ENCODE data around the gene GATA1.

Gene GATA1

DNA sequence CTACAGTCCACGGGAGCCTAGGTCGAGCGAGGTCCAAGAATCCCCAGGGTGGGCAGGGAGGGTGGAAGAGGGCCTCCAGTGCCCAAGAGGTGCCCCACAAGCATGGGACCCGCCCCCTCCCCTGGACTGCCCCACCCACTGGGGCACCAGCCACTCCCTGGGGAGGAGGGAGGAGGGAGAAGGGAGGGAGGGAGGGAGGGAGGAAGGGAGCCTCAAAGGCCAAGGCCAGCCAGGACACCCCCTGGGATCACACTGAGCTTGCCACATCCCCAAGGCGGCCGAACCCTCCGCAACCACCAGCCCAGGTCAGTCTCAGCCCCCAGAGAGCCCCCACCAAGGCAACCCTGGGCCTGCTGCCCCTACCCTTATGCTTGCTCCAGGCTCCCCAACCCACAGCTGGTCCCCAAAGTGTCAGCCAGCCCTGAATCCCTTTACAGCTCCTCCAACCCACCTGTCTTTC lies at the start of gene GATA1:
TSS of gene GATA1 (plus strand) at position 250 of the 460 bp plus-strand sequence. CDS start 4,520 bp downstream, outside the sequence.
- ChIA-PET POLR2A (no interaction called here), CTCF (no interaction called here)
- no peak for DNase-seq (ENCODE audit: extremely low spot score)
- TF ChIP-seq, protein P1, sequence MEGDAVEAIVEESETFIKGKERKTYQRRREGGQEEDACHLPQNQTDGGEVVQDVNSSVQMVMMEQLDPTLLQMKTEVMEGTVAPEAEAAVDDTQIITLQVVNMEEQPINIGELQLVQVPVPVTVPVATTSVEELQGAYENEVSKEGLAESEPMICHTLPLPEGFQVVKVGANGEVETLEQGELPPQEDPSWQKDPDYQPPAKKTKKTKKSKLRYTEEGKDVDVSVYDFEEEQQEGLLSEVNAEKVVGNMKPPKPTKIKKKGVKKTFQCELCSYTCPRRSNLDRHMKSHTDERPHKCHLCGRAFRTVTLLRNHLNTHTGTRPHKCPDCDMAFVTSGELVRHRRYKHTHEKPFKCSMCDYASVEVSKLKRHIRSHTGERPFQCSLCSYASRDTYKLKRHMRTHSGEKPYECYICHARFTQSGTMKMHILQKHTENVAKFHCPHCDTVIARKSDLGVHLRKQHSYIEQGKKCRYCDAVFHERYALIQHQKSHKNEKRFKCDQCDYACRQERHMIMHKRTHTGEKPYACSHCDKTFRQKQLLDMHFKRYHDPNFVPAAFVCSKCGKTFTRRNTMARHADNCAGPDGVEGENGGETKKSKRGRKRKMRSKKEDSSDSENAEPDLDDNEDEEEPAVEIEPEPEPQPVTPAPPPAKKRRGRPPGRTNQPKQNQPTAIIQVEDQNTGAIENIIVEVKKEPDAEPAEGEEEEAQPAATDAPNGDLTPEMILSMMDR (IDR thresholded peaks at IDR 0.05; ENCODE audit: control extremely low read depth, extremely low read depth, low read depth, missing control alignments) = no peak

DNA sequence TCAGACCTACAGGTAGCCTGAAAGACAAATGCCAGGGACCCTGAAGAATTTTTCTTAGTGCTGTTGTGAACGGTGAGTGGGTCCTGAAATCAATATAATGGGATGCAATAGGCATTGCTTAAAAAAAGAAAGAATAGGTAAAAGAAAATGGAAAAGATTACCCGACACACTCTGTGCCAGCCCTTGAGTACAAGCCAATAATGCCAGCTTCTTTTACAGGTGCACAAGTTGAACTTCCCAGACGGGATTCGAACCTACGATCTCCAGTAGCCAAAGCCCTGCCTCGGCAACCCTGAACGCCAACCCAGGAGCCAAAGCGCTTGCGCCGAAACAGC lies 49.5 kb upstream of the GATA1 start:
- TF ChIP-seq, protein P1 (IDR thresholded peaks at IDR 0.05; ENCODE audit: control extremely low read depth, extremely low read depth, low read depth, missing control alignments) = no peak
- POLR2A ChIA-PET = interaction anchor here (1.0 kb wide), 1 partner anchor 163 kb away, joined by 3 read pairs; the partner anchor contains the start of gene RBM3
- CTCF ChIA-PET = no interaction called here
- DNase-seq (ENCODE audit: extremely low spot score) = no peak

- TF ChIP-seq, protein P1 (IDR thresholded peaks at IDR 0.05; ENCODE audit: control extremely low read depth, extremely low read depth, low read depth, missing control alignments) = no peak
- ChIA-PET POLR2A (interaction anchor here (1.0 kb wide), 1 partner anchor 163 kb away, joined by 3 read pairs; the partner anchor contains the start of gene RBM3), CTCF (no interaction called here)
- peak; percentile 91 for DNase-seq (ENCODE audit: extremely low spot score)
These were observed 49.0 kb upstream of the GATA1 start for GRCh38 chrX:48737213-48737938.

GRCh38 chrX:48737940-48738339 lies 48.5 kb upstream of the GATA1 start:
- ChIA-PET CTCF (no interaction called here), POLR2A (no interaction called here)
- DNase-seq (ENCODE audit: extremely low spot score) = no peak
- TF ChIP-seq, protein P1 (IDR thresholded peaks at IDR 0.05; ENCODE audit: control extremely low read depth, extremely low read depth, low read depth, missing control alignments) = no peak

GRCh38 chrX:48741834-48742233 lies 44.6 kb upstream of the GATA1 start:
- CTCF ChIA-PET = no interaction called here

DNA sequence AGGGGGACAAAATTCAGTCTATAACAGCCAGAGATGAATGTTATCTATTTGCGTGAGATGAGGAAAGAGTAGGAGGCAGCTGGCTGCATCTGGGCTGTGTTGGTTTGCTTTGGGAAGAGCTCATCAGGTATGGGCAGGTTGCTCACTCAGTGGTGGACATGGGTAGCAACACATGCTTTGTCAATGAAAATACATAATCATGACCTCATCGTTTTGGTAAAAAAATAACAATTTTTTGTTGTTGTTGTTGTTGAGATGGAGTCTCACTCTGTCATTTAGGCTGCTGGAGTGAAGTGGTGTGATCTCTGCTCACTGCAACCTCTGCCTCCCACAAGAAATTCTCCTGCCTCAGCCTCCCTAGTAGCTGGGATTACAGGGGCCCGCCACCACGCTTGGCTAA lies 41.2 kb upstream of the GATA1 start:
- no peak for DNase-seq (ENCODE audit: extremely low spot score)
- ChIA-PET POLR2A (no interaction called here), CTCF (no interaction called here)
- TF ChIP-seq, protein P1 (IDR thresholded peaks at IDR 0.05; ENCODE audit: control extremely low read depth, extremely low read depth, low read depth, missing control alignments) = no peak

More at GRCh38 chrX:48741834-48742233, 44.6 kb upstream of the GATA1 start:
- POLR2A ChIA-PET = no interaction called here
- DNase-seq (ENCODE audit: extremely low spot score) = no peak
- TF ChIP-seq, protein P1 (IDR thresholded peaks at IDR 0.05; ENCODE audit: control extremely low read depth, extremely low read depth, low read depth, missing control alignments) = no peak
